ENCODE measurements around the gene WDFY1. TPM values are rescaled to one million over a fixed set of nuclear protein-coding genes. Genes with fewer than 3 reads are reported as not detected.
"Not testable (repeated sequence)": the region's sequence is repeated elsewhere in the genome, so short reads cannot be mapped to it uniquely, and the experiment has no call there.

WDFY1 gene
- total RNA-seq, 2 experiments from 2014 or later: 41.1 to 41.5 TPM

- Mint-ChIP-seq H3K36me3 (ENCODE audit: low read depth) (peaks cover 17% of the 10 kb centered on the region), H3K9me3 (no peaks in the 10 kb centered on the region), H3K4me1 (ENCODE audit: low read depth) (peaks cover 55% of the 10 kb centered on the region), H3K27me3 (no peaks in the 10 kb centered on the region), H3K4me3 (peak overlapping the region; percentile 96), H3K27ac (peak overlapping the region; percentile 80)
- H3K4me1 ChIP-seq (ENCODE audit: insufficient read depth, low read length): peaks cover 46% of the 10 kb centered on the region
- ChIA-PET POLR2A (interaction anchor here (0.9 kb wide), 1 partner anchor 13 kb away, joined by 5 read pairs; no protein-coding TSS in a partner anchor), CTCF (no interaction called here)
- no peak for TF ChIP-seq CTCF (IDR thresholded peaks at IDR 0.05)
- peak overlapping the region; percentile 93 for H3K4me3 ChIP-seq (ENCODE audit: low read length)
- H3K27me3 ChIP-seq (ENCODE audit: control insufficient read depth in 1 of 2, insufficient read depth in 2 of 2, low read length in 2 of 2): no peaks in the 10 kb centered on the region
- no peaks in the 10 kb centered on the region for H3K36me3 ChIP-seq (ENCODE audit: insufficient read depth, low read length)
- ATAC-seq (ENCODE audit: poor library complexity) (no peak), DNase-seq (no peak)
- no peaks in the 10 kb centered on the region for H3K9me3 ChIP-seq (ENCODE audit: control insufficient read depth in 1 of 2, insufficient read depth in 1 of 2, low read length in 2 of 2)
- no peak overlapping the region for H3K27ac ChIP-seq (ENCODE audit: low read depth in 1 of 2, low read length in 2 of 2)
- intact Hi-C loops (cut with DNase I, micrococcal nuclease): loop anchor here (2.0 kb wide), 2 partner anchors 13 to 17 kb away; no protein-coding TSS in a partner anchor
These were observed 1.6 kb downstream of the WDFY1 start for GRCh38 chr2:223943561-223944008.

DNA sequence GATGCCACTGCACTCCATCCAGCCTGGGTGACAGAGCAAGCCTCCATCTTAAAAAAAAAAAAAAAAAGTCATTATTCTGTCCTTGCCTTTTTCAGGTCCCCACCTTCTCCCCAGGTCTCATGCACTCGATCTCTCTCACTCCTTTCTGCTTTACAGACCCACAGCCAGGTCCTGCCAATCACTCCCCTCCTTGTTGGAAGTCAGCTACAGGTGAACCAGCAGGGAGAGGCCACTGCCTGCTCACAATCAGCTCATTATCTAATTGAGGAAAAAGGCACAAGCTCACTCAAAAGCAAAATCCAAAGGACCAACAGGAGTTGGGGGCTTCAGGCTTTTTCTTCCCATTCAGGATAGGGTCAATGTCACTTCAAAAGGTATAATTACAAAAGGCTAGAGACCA is 2.0 kb downstream of the WDFY1 start:
- TF ChIP-seq CTCF (IDR thresholded peaks at IDR 0.05): no peak
- intact Hi-C loops (cut with DNase I, micrococcal nuclease): no loop called here
- no peaks in the 10 kb centered on the region for H3K27me3 Mint-ChIP-seq
- H3K27ac Mint-ChIP-seq: peak overlapping the region; percentile 80
- peaks cover 17% of the 10 kb centered on the region for H3K36me3 Mint-ChIP-seq (ENCODE audit: low read depth)
- Histone ChIP-seq H3K9me3 (ENCODE audit: control insufficient read depth in 1 of 2, insufficient read depth in 1 of 2, low read length in 2 of 2) (no peaks in the 10 kb centered on the region), H3K27me3 (ENCODE audit: control insufficient read depth in 1 of 2, insufficient read depth in 2 of 2, low read length in 2 of 2) (no peaks in the 10 kb centered on the region), H3K4me3 (ENCODE audit: low read length) (peak overlapping the region; percentile 93), H3K36me3 (ENCODE audit: insufficient read depth, low read length) (no peaks in the 10 kb centered on the region), H3K27ac (ENCODE audit: low read depth in 1 of 2, low read length in 2 of 2) (no peak overlapping the region), H3K4me1 (ENCODE audit: insufficient read depth, low read length) (peaks cover 46% of the 10 kb centered on the region)
- no peaks in the 10 kb centered on the region for H3K9me3 Mint-ChIP-seq
- peaks cover 57% of the 10 kb centered on the region for H3K4me1 Mint-ChIP-seq (ENCODE audit: low read depth)
- ATAC-seq (ENCODE audit: poor library complexity): no peak
- CTCF ChIA-PET: no interaction called here
- DNase-seq: no peak
- POLR2A ChIA-PET: interaction anchor here (0.9 kb wide), 1 partner anchor 13 kb away, joined by 5 read pairs; no protein-coding TSS in a partner anchor
- H3K4me3 Mint-ChIP-seq: peak overlapping the region; percentile 96

- H3K9me3 Mint-ChIP-seq: no peaks in the 10 kb centered on the region
- Histone ChIP-seq H3K4me1 (ENCODE audit: insufficient read depth, low read length) (peaks cover 50% of the 10 kb centered on the region), H3K27ac (ENCODE audit: low read depth in 1 of 2, low read length in 2 of 2) (no peak overlapping the region), H3K9me3 (ENCODE audit: control insufficient read depth in 1 of 2, insufficient read depth in 1 of 2, low read length in 2 of 2) (no peaks in the 10 kb centered on the region), H3K36me3 (ENCODE audit: insufficient read depth, low read length) (no peaks in the 10 kb centered on the region), H3K4me3 (ENCODE audit: low read length) (no peak overlapping the region), H3K27me3 (ENCODE audit: control insufficient read depth in 1 of 2, insufficient read depth in 2 of 2, low read length in 2 of 2) (no peaks in the 10 kb centered on the region)
- CTCF ChIA-PET: no interaction called here
- peak overlapping the region; percentile 84 for H3K4me3 Mint-ChIP-seq
- intact Hi-C loops (cut with DNase I, micrococcal nuclease): no loop called here
- DNase-seq: peak in 8 of 14 experiments; percentile 10 to 77 (median 40)
- POLR2A ChIA-PET: interaction anchor here (0.6 to 1.4 kb wide), 2 partner anchors 9 to 16 kb away, joined by 3 read pairs; no protein-coding TSS in a partner anchor
- H3K27ac Mint-ChIP-seq: peak overlapping the region; percentile 68
- peak; percentile 18 for ATAC-seq (ENCODE audit: poor library complexity)
- TF ChIP-seq CTCF (IDR thresholded peaks at IDR 0.05): no peak
- peaks cover 17% of the 10 kb centered on the region for H3K36me3 Mint-ChIP-seq (ENCODE audit: low read depth)
- H3K4me1 Mint-ChIP-seq (ENCODE audit: low read depth): peaks cover 71% of the 10 kb centered on the region
- H3K27me3 Mint-ChIP-seq: no peaks in the 10 kb centered on the region
These were observed 3.4 kb downstream of the WDFY1 start for GRCh38 chr2:223941579-223942277.

DNA sequence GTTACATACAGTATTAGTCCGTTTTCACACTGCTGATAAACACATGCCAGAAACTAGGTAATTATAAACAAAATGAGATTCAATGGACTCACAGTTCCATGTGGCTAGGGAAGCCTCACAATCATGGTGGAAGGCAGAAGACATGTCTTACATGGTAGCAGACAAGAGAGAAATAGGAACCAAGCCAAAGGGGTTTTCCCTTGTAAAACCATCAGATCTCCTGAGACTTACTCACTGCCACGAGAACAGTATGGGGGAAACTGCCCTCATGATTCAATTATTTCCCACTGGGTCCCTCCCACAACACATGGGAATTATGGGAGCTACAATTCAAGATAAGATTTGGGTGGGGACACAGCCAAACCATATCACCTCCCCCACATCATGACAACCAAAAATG is 5.7 kb downstream of the WDFY1 start:
- H3K4me3 Mint-ChIP-seq: peak overlapping the region; percentile 18

More for the DNA sequence above, 5.7 kb downstream of the WDFY1 start:
- peaks cover 42% of the 10 kb centered on the region for H3K4me1 ChIP-seq (ENCODE audit: insufficient read depth, low read length)
- H3K27ac ChIP-seq (ENCODE audit: low read depth in 1 of 2, low read length in 2 of 2); ATAC-seq (ENCODE audit: poor library complexity); H3K27ac Mint-ChIP-seq; H3K27me3 Mint-ChIP-seq; H3K27me3 ChIP-seq (ENCODE audit: control insufficient read depth in 1 of 2, insufficient read depth in 2 of 2, low read length in 2 of 2); H3K36me3 ChIP-seq (ENCODE audit: insufficient read depth, low read length); H3K9me3 Mint-ChIP-seq; H3K9me3 ChIP-seq (ENCODE audit: control insufficient read depth in 1 of 2, insufficient read depth in 1 of 2, low read length in 2 of 2); CTCF ChIA-PET; H3K4me3 ChIP-seq (ENCODE audit: low read length); POLR2A ChIA-PET; intact Hi-C loops (cut with DNase I, micrococcal nuclease): not testable (repeated sequence)
- peak in 2 of 14 experiments; percentile 51 to 64 for DNase-seq
- peaks cover 76% of the 10 kb centered on the region for H3K4me1 Mint-ChIP-seq (ENCODE audit: low read depth)
- H3K36me3 Mint-ChIP-seq (ENCODE audit: low read depth): peaks cover 17% of the 10 kb centered on the region

All from CD4-positive, alpha-beta T cell (primary cell).